GM12873 (cell line): Measurements from ENCODE around the gene ARHGEF28.

Source experiments
- TF ChIP-seq, protein P1 (sequence below): IDR thresholded peaks from 2 replicates; pipeline ENCODE4 v1.5.1; 2012; ENCODE audit warnings: low read depth, mild to moderate bottlenecking, moderate library complexity, low read length, control low read depth; ENCODE audit not compliant: insufficient read depth; ENCODE audit errors: missing control alignments

ARHGEF28 gene

DNA sequence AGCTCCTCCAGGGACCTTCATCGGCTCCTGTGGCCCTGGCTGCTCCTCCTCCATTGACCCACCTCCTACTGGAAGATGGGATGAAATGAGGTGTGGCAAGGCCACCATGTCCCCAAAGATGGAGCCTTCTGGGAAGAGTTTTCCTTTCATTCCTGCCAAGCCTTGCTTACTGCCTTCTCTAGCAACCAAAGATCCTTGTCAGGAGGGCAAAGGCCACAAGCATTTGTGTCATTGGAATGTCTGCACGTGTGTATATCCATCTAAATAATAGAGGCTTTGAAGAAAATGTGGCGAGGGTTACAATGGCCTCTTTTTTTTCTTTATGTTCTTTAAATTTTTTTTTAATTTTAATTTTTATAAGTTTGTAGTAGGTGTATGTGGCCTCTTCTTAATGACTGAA, 313.6 kb downstream of the ARHGEF28 start:
- TF ChIP-seq, protein P1, sequence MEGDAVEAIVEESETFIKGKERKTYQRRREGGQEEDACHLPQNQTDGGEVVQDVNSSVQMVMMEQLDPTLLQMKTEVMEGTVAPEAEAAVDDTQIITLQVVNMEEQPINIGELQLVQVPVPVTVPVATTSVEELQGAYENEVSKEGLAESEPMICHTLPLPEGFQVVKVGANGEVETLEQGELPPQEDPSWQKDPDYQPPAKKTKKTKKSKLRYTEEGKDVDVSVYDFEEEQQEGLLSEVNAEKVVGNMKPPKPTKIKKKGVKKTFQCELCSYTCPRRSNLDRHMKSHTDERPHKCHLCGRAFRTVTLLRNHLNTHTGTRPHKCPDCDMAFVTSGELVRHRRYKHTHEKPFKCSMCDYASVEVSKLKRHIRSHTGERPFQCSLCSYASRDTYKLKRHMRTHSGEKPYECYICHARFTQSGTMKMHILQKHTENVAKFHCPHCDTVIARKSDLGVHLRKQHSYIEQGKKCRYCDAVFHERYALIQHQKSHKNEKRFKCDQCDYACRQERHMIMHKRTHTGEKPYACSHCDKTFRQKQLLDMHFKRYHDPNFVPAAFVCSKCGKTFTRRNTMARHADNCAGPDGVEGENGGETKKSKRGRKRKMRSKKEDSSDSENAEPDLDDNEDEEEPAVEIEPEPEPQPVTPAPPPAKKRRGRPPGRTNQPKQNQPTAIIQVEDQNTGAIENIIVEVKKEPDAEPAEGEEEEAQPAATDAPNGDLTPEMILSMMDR: no peak

DNA sequence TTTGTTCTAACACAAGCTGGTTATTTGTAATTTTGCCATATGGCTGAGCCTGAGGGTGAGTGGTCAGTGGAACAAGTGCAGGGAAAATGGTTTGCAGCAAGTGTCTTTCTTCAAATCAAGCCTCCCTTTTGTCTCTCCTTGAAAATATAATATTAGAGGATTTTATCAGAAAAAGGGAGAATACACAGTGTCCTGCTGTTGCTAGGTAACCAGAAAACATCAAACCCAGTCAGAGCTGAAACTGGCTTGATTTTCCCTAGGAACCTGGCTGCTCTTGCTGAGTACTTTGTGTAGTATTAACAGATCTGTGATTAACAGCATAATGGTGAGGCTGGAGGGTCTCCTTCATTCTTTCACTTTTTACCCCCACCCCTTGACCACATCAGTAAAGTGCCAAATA, 314.0 kb downstream of the ARHGEF28 start:
- TF ChIP-seq, protein P1: no peak

DNA sequence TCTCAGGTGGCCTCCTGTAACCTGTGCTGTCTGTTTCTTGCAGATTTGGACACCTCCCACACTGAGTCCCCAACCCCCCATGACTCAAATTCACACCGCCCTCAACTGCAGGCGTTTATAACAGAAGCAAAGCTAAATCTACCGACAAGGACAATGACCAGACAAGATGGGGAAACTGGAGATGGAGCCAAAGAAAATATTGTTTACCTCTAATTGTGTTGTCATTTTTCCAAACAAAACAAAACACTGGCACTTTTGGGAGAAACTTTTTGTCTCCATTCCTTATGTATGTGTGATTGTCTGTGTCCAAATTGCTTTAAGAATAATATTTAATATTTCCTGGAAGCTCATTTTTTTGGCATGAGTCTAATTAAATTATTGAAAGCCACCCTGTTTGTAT, 314.8 kb downstream of the ARHGEF28 start:
- TF ChIP-seq, protein P1: no peak

DNA sequence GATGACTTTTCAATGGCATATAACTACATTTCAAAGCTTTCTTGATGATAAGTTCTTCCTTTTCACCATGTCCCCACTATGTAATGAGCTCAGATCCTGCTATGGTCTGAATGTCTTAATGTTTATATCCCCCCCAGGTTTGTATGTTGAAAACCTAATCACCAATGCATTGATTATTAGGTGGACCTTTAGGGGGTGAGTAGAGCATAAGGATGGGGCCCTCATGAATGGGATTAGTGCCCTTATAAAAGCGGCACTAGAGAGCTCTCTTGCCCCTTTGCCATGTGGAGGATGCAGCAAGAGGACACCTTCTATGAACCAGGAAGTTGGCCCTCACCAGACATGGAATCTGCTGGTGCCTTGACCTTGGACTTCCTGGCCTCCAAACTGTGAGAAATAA, 316.8 kb downstream of the ARHGEF28 start:
- TF ChIP-seq, protein P1: no peak

DNA sequence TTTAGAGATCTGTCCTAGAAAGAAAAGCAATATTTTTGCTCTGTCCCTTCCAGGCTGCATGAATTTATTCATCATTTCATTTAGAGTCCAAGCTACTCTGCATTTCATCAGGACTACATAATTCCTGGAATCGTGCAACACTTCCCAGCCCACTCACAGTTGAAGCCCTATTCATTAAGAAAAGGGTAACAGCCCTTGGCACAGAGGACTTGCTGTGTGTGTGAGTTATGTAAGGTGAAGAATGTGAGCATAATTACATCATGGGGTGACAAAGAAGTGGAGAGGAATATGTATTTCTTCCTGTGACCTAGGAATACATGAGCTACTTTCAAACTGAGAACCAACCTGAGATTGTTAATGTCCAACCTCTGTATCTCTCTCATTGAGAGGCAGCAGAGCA, 317.4 kb downstream of the ARHGEF28 start:
- TF ChIP-seq, protein P1: no peak

DNA sequence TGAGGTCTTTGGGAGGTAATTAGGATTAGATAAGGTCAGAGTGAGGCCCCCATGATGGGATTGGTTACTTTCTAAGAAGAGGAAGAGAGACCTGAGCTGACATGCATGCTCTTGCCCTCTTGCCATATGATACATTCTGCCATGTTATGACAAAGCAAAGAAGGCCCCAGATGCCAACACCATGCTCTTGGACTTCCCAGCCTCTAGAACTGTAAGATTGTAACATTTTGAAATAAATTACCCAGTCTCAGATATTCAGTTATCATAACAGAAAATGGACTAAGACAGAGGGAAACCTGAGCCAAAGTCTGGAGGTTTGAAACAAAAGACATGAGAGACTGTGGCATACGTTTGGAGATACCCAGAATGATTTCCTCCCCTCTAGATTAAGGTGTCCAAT, 318.6 kb downstream of the ARHGEF28 start:
- TF ChIP-seq, protein P1: no peak

DNA sequence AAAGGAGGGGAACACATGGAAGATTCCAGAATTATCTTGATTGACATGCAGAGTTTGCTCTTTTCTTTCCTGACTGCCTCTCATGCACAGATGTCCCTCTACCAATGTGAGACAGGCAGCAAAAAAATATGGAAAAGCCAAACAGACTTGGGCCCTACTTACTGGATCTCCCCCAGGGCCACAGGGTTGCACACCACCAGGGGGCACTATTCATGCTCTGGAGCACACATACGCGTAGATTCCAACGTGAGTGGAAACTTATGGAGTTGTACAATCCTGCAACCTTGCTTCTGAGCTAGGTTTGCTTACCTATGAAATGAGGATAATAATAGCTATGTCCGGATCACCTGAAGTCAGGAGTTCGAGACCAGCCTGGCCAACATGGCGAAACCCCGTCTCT, 319.5 kb downstream of the ARHGEF28 start:
- TF ChIP-seq, protein P1: peak; percentile 50

- TF ChIP-seq, protein P1: no peak
Measured at GRCh38 chr5:73946278-73946677, 320.3 kb downstream of the ARHGEF28 start.
